HepG2 (cell line): ENCODE measurements around the gene INHA. TPM values are rescaled to one million over a fixed set of nuclear protein-coding genes. Genes with fewer than 3 reads are reported as not detected.

Experiments used
- ARHGAP35 ChIP-seq: sonication (generic); formaldehyde crosslinking; IDR thresholded peaks from 2 replicates; pipeline ENCODE4 v1.9.0; 2022; ENCODE audit warnings: mild to moderate bottlenecking, inconsistent platforms, moderate library complexity, missing genetic modification reagents, borderline replicate concordance
- ATF7 ChIP-seq, 2 experiments: fragments of 450-650 bp in 1 of 2; sonication (generic) in 1 of 2; formaldehyde crosslinking in 1 of 2; IDR thresholded peaks; 2 replicates each; pipeline versions ENCODE4 v1.4.0 to v1.6.1; 2016 to 2020; ENCODE audit warnings: antibody characterized with exemption in 1 of 2, mild to moderate bottlenecking in 1 of 2, missing genetic modification reagents in 1 of 2
- ETV5 ChIP-seq: IDR thresholded peaks from 2 replicates; pipeline ENCODE4 v1.6.1; 2018; ENCODE audit warnings: missing biosample characterization, missing genetic modification reagents, inconsistent platforms, borderline replicate concordance
- GMEB2 ChIP-seq: IDR thresholded peaks from 2 replicates; pipeline ENCODE4 v1.6.1; 2016; ENCODE audit warnings: missing biosample characterization, missing genetic modification reagents, low read depth
- HDAC2 ChIP-seq: sonication (generic); formaldehyde crosslinking; IDR thresholded peaks from 2 replicates; pipeline ENCODE4 v1.4.0; 2020; ENCODE audit warnings: missing genetic modification reagents
- HMG20A ChIP-seq: IDR thresholded peaks from 2 replicates; pipeline ENCODE4 v1.6.1; 2016; ENCODE audit warnings: borderline replicate concordance
- HOXD1 ChIP-seq: sonication (generic); formaldehyde crosslinking; IDR thresholded peaks from 2 replicates; pipeline ENCODE4 v1.5.0; 2020; ENCODE audit warnings: missing genetic modification reagents
- JUND ChIP-seq: sonication (generic); formaldehyde crosslinking; IDR thresholded peaks from 2 replicates; pipeline ENCODE4 v1.8.0; 2022; ENCODE audit warnings: mild to moderate bottlenecking, missing genetic modification reagents
- NCOA1 ChIP-seq: sonication (generic); formaldehyde crosslinking; IDR thresholded peaks from 2 replicates; pipeline ENCODE4 v1.9.0; 2021; ENCODE audit warnings: missing genetic modification reagents
- RAD51 ChIP-seq: fragments of 450-650 bp; IDR thresholded peaks from 2 replicates; pipeline ENCODE4 v1.6.1; 2016; ENCODE audit warnings: borderline replicate concordance
- RCOR2 ChIP-seq: IDR thresholded peaks from 2 replicates; pipeline ENCODE4 v1.6.1; 2016; ENCODE audit warnings: missing biosample characterization, missing genetic modification reagents
- RFXAP ChIP-seq: sonication (generic); formaldehyde crosslinking; IDR thresholded peaks from 2 replicates; pipeline ENCODE4 v1.4.0; 2020; ENCODE audit warnings: missing genetic modification reagents, borderline replicate concordance
- STAT5B ChIP-seq: sonication (generic); formaldehyde crosslinking; IDR thresholded peaks from 2 replicates; pipeline ENCODE4 v1.4.0; 2020; ENCODE audit warnings: missing genetic modification reagents
- TFAP4 ChIP-seq: sonication (generic); IDR thresholded peaks from 2 replicates; pipeline ENCODE4 v1.6.1; 2016; ENCODE audit warnings: low read depth, borderline replicate concordance
- TFDP1 ChIP-seq: IDR thresholded peaks from 2 replicates; pipeline ENCODE4 v1.6.1; 2016; ENCODE audit warnings: missing compliant biosample characterization, missing genetic modification reagents, borderline replicate concordance
- ZBTB10 ChIP-seq: sonication (generic); formaldehyde crosslinking; IDR thresholded peaks from 2 replicates; pipeline ENCODE4 v1.4.0; 2020; ENCODE audit warnings: missing genetic modification reagents, borderline replicate concordance
- ZNF205 ChIP-seq: IDR thresholded peaks from 2 replicates; pipeline ENCODE4 v1.6.1; 2018; ENCODE audit warnings: missing biosample characterization, missing genetic modification reagents
- ZNF282 ChIP-seq: fragments of 450-650 bp; IDR thresholded peaks from 2 replicates; pipeline ENCODE4 v1.6.1; 2018; ENCODE audit not compliant: partially characterized antibody
- ZNF329 ChIP-seq: sonication (generic); formaldehyde crosslinking; IDR thresholded peaks from 2 replicates; pipeline ENCODE4 v1.9.0; 2021; ENCODE audit warnings: low read depth, mild to moderate bottlenecking, missing genetic modification reagents
- ZNF501 ChIP-seq: sonication (generic); formaldehyde crosslinking; IDR thresholded peaks from 2 replicates; pipeline ENCODE4 v1.5.1; 2020; ENCODE audit warnings: mild to moderate bottlenecking, moderate library complexity, missing genetic modification reagents
- ZNF674 ChIP-seq: sonication (generic); formaldehyde crosslinking; IDR thresholded peaks from 2 replicates; pipeline ENCODE4 v1.5.0; 2020; ENCODE audit warnings: low read depth, mild to moderate bottlenecking, missing genetic modification reagents
- ZNF879 ChIP-seq: sonication (generic); formaldehyde crosslinking; IDR thresholded peaks from 2 replicates; pipeline ENCODE4 v1.8.1; 2023; ENCODE audit warnings: missing genetic modification reagents
- ZZZ3 ChIP-seq: sonication (generic); formaldehyde crosslinking; IDR thresholded peaks from 2 replicates; pipeline ENCODE4 v1.4.0; 2020; ENCODE audit warnings: missing genetic modification reagents, mild to moderate bottlenecking, borderline replicate concordance
- polyA plus RNA-seq, 8 experiments: library from polyadenylated mRNA; depleted of rRNA in 3 of 8; stranded (reverse) in 7 of 8; unstranded in 1 of 8; fragments of >200 nt; fragmentation: Illumina TruSeq in 4 of 8; extraction: Trizol in 4 of 8; gene quantifications; 2 replicates each; pipeline versions ENCODE4 v1.2.1 to v1.2.3, GENCODE V29; 2011 to 2016; ENCODE audit warnings: low read depth in 4 of 8, missing spikeins in 1 of 8, mixed read lengths in 1 of 8; ENCODE audit not compliant: insufficient read depth in 1 of 8
- total RNA-seq, 5 experiments: library from RNA; depleted of rRNA; stranded (reverse); fragments of >200 nt; fragmentation: Illumina TruSeq; extraction: Trizol; gene quantifications; 2 replicates each; pipeline ENCODE4 v1.2.3, GENCODE V29; 2016; ENCODE audit warnings: low read depth in 1 of 5

Gene INHA
- total and polyA plus RNA-seq, 2 of the 13 experiments (the other 11 are each of a cell fraction or from before 2014, with no cell fraction given), result 4.1 to 15.2 TPM

GRCh38 chr2:219541611-219542180 is 30.4 kb upstream of the INHA start (continued):
- TF ChIP-seq ZZZ3 (CRISPR knock-in tag) (peak; percentile 88), HDAC2 (peak; percentile 87), HMG20A (CRISPR knock-in tag) (no peak), ATF7 (IDR thresholded peaks at IDR 0.05) (no peak), ATF7 (CRISPR knock-in tag; IDR thresholded peaks at IDR 0.05) (peak; percentile 85), HOXD1 (CRISPR knock-in tag) (peak; percentile 84; the same call in 1 of the 2 replicates), TFDP1 (CRISPR knock-in tag) (peak; percentile 45; the same call in 1 of the 2 replicates), GMEB2 (CRISPR knock-in tag) (no peak), ZNF674 (CRISPR knock-in tag) (0 out of 2 replicates have a peak, but pooled peaks have one; percentile 31), ZNF205 (0 out of 2 replicates have a peak, but pooled peaks have one; percentile 80), ARHGAP35 (CRISPR knock-in tag) (peak; percentile 56), ZNF879 (0 out of 2 replicates have a peak, but pooled peaks have one; percentile 60), ETV5 (CRISPR knock-in tag) (peak; percentile 39; the same call in 1 of the 2 replicates), STAT5B (CRISPR knock-in tag) (no peak), RCOR2 (no peak), NCOA1 (no peak), RAD51 (no peak), JUND (CRISPR knock-in tag) (peak; percentile 66; the same call in 1 of the 2 replicates), TFAP4 (peak; percentile 84), ZBTB10 (CRISPR knock-in tag) (no peak; the same call in 1 of the 2 replicates), ZNF282 (no peak), RFXAP (CRISPR knock-in tag) (peak; percentile 69; the same call in 1 of the 2 replicates), ZNF329 (CRISPR knock-in tag) (peak; percentile 69), ZNF501 (peak; percentile 80)
